Jurkat, Clone E6-1 (cell line): Measurements from ENCODE around the gene RSRP1. TPM values are rescaled to one million over a fixed set of nuclear protein-coding genes. Genes with fewer than 3 reads are reported as not detected.
"Not testable (repeated sequence)": the region's sequence is repeated elsewhere in the genome, so short reads cannot be mapped to it uniquely, and the experiment has no call there.

Experiments used
- DNase-seq: peaks from one replicate; pipeline ENCODE4 v3.0.0-alpha.2; 2011; ENCODE audit warnings: low read depth, low spot score
- H3K4me3 ChIP-seq: 2 replicates; pipeline ENCODE4 v1.5.1; 2011; ENCODE audit warnings: mild to moderate bottlenecking, low read length, control low read depth, moderate library complexity
- polyA plus RNA-seq: library from polyadenylated mRNA; unstranded; fragments of >200 nt; gene quantifications from one replicate; pipeline ENCODE4 v1.2.1, GENCODE V29; 2012; ENCODE audit warnings: missing spikeins; ENCODE audit not compliant: insufficient read length, insufficient read depth

Gene RSRP1, protein sequence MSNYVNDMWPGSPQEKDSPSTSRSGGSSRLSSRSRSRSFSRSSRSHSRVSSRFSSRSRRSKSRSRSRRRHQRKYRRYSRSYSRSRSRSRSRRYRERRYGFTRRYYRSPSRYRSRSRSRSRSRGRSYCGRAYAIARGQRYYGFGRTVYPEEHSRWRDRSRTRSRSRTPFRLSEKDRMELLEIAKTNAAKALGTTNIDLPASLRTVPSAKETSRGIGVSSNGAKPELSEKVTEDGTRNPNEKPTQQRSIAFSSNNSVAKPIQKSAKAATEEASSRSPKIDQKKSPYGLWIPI
- 104 TPM for polyA plus RNA-seq

DNA sequence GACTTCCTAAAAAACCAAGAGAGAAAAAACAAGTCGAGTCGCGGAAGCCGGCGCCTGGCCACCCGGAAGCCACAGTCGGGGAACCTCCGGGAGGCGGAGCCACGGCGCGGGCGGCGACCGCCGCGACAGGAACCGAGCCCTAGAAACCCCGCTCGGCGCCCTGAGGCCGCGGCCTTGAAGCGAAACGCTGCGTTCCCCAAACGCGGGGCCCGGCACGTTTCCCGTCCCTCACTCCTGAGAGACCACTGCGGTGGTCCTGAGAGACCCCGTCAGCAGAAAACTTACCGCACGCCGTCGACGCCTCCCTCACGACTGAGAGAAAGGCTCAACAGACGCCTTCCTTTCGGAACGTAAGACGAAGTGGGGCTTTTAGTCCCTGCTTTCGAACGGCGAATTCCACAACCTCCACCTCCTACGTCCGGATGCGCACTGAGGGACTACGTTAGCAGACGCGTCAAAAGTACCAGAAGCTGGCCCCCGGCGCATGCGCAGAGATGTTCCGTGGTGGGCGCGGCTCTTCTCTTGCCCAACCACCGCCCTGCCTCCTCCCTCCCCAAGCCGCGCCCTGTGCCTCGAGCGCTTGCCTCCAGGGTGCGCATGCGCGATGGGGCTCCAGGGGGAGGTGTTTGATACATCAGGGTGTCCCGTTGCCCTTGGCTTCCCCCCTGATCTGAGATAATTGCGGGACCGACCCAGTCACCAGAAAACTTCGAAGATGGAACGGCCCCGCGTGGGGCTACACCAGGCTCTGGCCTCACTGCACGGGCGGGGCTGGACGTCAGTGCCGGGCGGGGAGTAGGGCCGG lies at the start of gene RSRP1:
Gene RSRP1, minus strand, starts transcription at position 431 of the 805 bp plus-strand sequence. CDS start 491 bp downstream, outside the sequence.
- DNase-seq = peak; percentile 96
- peak within 1 kb of the TSS; percentile 97 for H3K4me3 ChIP-seq

DNA sequence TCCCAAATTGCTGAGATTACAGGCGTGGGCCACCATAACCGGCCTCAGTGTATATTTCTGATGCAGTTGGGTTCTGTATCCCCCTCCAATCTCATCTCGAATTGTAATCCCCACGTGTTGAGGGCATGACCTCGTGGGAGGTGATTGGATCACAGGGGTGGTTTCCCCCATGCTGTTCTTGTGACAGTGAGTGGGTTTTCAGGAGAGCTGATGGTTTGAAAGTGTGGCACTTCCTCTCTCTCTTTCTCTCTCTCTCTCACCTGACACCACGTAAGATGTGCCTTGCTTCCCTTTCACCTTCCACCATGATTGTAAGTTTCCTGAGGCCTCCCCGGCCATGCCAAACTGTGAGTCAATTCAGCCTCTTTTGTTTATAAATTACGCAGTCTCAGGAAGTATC lies 49.2 kb upstream of the RSRP1 start:
- DNase-seq, H3K4me3 ChIP-seq: not testable (repeated sequence)

GRCh38 chr1:25294889-25295826 lies 47.9 kb upstream of the RSRP1 start:
- not testable (repeated sequence) for DNase-seq, H3K4me3 ChIP-seq

GRCh38 chr1:25293426-25293825 lies 46.2 kb upstream of the RSRP1 start:
- H3K4me3 ChIP-seq, DNase-seq: not testable (repeated sequence)

GRCh38 chr1:25290043-25290442 lies 42.8 kb upstream of the RSRP1 start:
- H3K4me3 ChIP-seq, DNase-seq: not testable (repeated sequence)

- not testable (repeated sequence) for DNase-seq
Measured at GRCh38 chr1:25288573-25289101, 41.4 kb upstream of the RSRP1 start.

DNA sequence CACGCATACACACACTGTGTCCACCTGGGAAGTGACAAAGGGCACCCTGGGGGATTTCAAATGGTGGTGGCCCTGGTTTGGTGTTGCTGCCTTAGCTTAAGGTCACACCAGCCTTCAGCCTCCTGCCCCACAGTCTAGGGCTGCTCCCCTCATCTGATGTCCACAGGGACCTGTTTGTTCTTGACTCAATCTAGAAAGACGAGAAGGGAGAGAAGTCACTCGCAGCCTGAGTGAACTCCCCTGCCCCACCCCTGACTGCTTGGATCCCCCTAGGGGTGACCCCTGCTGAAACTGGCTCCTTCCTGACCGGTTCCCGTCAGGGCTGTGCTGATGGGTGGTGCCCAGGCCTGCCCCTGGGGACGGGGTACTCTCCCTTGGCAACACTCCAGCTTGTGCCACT lies 39.9 kb upstream of the RSRP1 start:
- H3K4me3 ChIP-seq, DNase-seq: not testable (repeated sequence)

More at GRCh38 chr1:25288573-25289101, 41.4 kb upstream of the RSRP1 start:
- H3K4me3 ChIP-seq = not testable (repeated sequence)

- H3K4me3 ChIP-seq, DNase-seq: not testable (repeated sequence)
Measured at GRCh38 chr1:25285862-25286261, 38.6 kb upstream of the RSRP1 start.

DNA sequence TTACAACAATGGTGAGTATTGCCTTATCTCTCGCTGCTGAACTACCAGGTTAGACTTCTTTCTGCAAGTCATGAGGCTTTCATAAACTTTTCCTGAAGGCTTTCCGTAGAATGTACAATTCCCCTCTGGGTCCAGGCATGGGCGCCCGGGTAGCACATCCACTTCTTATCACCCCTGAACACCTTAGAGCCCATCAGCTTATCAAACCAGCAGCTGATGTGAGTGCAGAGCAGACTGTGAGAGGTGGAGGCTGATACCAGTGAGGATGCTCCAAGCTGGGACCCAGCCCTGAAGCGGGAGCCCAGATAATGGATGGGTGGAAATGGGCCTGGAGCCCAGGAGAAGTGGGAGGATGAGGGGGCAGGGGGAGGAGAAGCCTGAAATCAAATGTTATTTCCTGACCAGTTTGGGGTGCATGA lies 32.4 kb upstream of the RSRP1 start:
- not testable (repeated sequence) for H3K4me3 ChIP-seq, DNase-seq

DNA sequence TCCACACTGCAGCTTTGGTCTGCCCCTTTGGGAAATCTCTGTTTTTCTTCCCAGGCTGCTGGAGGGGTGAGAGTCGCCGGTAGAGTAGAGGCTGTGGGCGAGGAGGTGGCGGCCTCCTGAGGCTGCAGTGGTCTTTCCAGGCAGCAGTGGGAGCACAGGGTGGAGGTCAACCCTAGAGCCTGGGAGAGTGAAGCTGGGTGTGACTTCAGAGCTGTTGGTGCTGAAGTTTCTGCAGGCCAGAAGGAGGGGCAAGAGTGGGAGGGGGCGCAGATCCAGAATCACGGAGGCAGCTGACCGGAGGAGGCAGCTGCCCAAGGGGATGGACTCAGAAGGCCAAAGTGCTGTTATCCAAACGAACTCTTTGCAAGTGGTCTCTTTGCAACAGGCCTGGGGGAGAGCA lies 31.5 kb upstream of the RSRP1 start:
- H3K4me3 ChIP-seq, DNase-seq: not testable (repeated sequence)

GRCh38 chr1:25278358-25278757 lies 31.1 kb upstream of the RSRP1 start:
- H3K4me3 ChIP-seq, DNase-seq: not testable (repeated sequence)

DNA sequence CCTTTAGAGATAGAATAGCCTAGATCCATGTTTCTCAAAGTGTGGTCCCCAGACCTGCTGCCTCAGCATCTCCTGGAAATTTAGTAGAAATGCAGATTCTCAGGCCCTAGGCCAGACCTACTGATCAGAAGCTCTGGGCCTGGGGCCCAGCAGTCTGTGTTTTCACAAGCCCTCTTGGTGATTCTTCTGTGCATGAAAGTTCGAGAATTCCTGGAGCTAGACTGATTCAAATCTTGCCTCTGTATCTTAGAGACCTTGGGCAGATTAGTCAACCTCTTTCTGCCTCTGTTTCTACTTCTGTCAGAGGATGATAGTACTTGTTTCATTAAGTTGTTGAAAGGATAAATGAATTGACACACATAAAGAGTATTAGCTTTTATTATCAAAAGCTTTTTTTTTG lies 30.0 kb upstream of the RSRP1 start:
- not testable (repeated sequence) for H3K4me3 ChIP-seq, DNase-seq

- DNase-seq, H3K4me3 ChIP-seq: not testable (repeated sequence)
Measured at GRCh38 chr1:25275648-25276047, 28.4 kb upstream of the RSRP1 start.

DNA sequence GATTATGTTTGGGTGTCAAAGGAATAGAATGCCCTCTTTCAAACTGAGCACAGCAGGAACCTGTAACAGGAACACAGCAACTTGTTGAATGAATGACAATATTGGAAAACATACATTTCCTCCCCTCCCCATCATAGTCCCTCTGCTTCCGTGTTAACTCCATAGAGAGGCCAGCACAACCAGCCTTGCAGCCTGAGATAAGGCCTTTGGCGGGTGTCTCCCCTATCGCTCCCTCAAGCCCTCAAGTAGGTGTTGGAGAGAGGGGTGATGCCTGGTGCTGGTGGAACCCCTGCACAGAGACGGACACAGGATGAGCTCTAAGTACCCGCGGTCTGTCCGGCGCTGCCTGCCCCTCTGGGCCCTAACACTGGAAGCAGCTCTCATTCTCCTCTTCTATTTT lies 25.0 kb upstream of the RSRP1 start, which contains the start of gene RHD:
Gene RHD, plus strand, starts transcription at position 272 of the 400 bp plus-strand sequence. Its CDS starts 39 bp downstream, at position 311.
- DNase-seq = not testable (repeated sequence)

DNA sequence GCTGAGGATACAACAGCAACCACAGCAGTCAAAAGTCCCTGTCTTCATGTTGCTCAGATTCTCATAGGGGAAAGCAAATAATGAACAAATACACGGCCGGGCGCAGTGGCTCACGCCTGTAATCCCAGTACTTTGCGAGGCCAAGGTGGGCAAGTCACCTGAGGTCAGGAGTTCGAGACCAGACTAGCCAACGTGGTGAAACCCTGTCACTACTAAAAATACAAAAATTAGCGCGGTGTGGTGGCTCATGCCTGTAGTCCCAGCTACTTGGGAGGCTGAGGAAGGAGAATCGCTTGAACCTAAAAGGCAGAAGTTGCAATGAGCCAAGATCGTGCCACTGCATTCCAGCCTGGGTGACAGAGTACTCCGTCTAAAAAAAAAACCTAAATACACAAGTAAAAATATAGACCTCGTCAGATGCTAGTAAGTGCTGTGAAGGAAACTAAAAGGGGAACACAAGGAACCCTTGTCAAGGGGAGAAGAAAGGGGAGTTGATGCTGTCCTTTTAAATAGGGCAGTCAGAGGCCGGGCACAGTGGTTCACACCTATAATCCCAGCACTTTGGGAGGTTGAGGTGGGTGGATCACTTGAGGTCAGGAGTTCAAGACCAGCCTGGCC lies 21.0 kb upstream of the RSRP1 start:
- DNase-seq = not testable (repeated sequence)
- peak overlapping the region; percentile 55 for H3K4me3 ChIP-seq

More for the DNA sequence above, 25.0 kb upstream of the RSRP1 start, which contains the start of gene RHD:
- H3K4me3 ChIP-seq = not testable (repeated sequence)

- H3K4me3 ChIP-seq = peak overlapping the region; percentile 55
- DNase-seq = peak; percentile 69
Measured at GRCh38 chr1:25267288-25268142, 20.3 kb upstream of the RSRP1 start.

- DNase-seq = peak; percentile 26
- H3K4me3 ChIP-seq = peak overlapping the region; percentile 62
Measured at GRCh38 chr1:25266554-25267287, 19.5 kb upstream of the RSRP1 start.
